Measurements from ENCODE around the gene PRRT3.

The PRRT3 gene

GRCh38 chr3:9951962-9952805 lies at the start of gene PRRT3:
PRRT3 (minus strand) TSS chr3:9952408; CDS start chr3:9950115, 2,293 bp downstream.
- no peak for DNase-seq

DNA sequence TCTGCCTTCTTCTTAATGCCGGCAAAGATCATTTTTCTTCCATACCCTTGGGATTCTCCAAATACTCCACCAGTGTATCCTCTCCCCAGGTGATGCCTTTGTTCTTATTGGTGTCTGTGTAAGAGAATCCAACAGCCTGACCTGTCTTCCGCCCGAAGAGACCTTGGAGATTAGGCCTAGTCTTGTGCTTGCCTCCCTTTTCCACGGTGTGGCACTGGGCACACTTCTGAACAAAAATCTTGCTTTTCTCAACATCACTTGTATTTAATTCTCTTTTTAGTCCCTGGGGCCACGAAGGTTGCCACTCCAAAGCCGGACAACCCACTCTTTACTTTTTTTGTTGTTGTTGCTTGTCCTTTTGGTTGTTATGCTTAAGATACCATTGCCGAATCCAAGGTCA lies 48.5 kb upstream of the PRRT3 start:
- no peak for DNase-seq

GRCh38 chr3:9994086-9994844 lies 42.1 kb upstream of the PRRT3 start:
- no peak for DNase-seq

DNA sequence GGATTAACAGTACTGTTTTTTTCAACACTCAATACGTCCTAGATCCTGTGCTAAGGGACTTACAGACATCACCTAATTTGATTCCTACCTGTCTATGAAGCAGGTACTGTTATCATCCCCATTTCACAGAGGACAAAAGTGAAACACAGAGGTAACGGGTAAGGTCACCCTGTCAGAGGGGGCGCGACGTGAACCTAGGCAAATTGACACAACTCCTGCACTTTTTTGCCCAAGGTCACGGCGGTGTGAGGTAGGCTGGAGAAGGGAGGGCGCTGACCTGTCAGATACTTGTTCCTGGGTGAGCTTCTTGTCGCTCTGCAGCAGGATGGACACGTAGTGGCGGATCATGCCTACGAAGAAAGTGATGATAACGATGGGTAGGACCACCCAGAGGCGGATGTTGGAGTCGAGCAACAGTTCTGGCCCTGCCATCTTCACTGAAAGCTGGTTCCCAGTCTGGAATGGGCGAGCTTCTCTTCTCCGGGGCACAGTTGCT lies 34.1 kb upstream of the PRRT3 start:
- DNase-seq = no peak

DNA sequence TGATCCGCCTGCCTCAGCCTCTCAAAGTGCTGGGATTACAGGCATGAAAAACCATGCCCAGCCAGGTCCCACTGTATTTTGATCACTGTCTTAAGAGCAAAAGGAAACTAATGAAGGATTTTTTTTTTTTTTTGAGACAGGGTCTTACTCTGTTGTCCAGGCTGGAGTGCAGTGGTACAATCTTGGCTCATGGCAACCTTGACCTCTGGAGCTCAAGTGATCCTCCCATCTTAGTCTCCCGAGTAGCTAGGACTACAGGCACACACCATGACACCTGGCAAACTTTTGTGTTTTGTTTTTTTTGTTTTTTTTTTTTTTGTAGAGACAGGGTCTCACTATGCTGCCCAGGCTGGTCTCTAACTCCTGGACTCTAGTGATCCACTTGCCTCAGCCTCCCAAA lies 28.0 kb upstream of the PRRT3 start:
- no peak for DNase-seq

- DNase-seq = no peak
Measured at GRCh38 chr3:9978710-9979305, 26.6 kb upstream of the PRRT3 start.

GRCh38 chr3:9976721-9977709 lies 24.8 kb upstream of the PRRT3 start:
- DNase-seq = peak; percentile 49

- DNase-seq = no peak
Measured at GRCh38 chr3:9970020-9970652, 17.9 kb upstream of the PRRT3 start.

- DNase-seq = no peak
Measured at GRCh38 chr3:9969632-9970019, 17.4 kb upstream of the PRRT3 start.

GRCh38 chr3:9966841-9967240 lies 14.6 kb upstream of the PRRT3 start:
- DNase-seq = no peak

DNA sequence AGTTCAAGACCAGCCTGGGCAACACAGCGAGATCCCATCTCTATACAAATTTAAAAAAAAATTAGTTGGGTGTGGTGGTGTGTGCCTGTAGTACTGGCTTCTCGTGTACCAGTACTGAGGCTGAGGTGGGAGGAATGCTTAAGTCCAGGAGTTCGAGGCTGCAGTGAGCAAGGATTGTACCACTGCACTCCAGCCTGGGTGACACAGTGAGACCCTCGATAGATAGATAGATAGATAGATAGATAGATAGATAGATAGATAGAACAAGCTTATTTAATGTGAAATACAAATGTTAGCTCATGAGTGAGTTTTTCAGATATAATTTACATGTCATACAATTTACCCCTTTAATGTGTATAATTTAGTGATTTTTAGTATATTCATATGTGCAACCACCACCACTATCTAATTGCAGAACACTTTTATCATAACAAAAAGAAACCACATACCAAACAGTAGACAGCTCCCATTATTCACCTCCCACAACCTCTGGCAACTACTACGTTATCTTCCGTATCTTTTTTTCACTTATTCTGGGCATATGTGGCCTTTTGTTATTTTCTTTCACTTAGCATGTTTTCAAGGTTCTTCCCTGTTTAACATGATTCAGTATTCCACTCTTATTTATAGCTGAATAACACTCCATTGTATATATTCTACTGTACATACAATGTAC lies 13.1 kb upstream of the PRRT3 start:
- no peak for DNase-seq

DNA sequence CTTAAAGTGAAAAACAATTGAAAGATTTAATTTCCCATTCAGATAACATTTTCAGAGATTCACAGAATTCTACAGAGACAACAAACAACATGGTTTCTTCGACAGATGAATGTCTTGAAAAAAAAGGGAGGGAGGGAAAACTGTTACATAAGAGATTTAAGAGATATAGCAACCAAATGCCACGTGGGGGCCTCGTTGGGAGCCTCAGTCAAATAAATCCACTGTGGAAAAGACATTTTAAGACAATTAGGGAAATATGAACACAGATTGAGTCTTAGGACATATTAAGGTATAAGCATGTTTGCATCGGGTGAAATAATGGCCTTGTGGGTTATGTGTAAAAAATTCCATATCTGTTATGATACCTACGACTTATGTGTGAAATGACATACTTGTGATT lies 5.0 kb upstream of the PRRT3 start:
- DNase-seq = no peak

GRCh38 chr3:9955611-9956352 lies 3.6 kb upstream of the PRRT3 start:
- DNase-seq = no peak

- DNase-seq = no peak
Measured at GRCh38 chr3:9955067-9955502, 2.9 kb upstream of the PRRT3 start.

- no peak for DNase-seq
Measured at GRCh38 chr3:9951598-9951961, 628 bp downstream of the PRRT3 start.

- no peak for DNase-seq
Measured at GRCh38 chr3:9951126-9951525, 1.1 kb downstream of the PRRT3 start.

DNA sequence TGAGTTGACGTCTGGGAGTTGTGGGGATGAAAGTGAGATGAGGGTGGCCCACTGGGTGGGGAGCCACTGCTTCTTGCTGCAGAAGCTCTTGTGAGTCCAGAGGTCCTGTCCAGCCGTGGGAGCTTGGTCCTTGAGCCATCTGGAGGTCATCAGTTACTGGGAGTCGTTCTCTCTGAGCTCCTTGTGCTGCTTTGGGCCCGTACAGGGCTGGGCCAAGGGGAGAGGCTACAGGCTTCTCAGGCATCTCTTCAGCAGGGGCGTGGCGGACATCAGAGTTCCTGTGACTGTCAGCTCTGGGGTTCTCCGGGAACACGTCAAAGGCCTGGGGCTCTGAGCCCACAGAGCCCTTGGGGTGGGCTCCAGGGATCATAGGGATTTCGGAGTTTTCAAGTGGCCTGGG lies 2.6 kb downstream of the PRRT3 start:
- DNase-seq = no peak

GRCh38 chr3:9949115-9949514 lies 3.1 kb downstream of the PRRT3 start:
- DNase-seq = no peak

DNA sequence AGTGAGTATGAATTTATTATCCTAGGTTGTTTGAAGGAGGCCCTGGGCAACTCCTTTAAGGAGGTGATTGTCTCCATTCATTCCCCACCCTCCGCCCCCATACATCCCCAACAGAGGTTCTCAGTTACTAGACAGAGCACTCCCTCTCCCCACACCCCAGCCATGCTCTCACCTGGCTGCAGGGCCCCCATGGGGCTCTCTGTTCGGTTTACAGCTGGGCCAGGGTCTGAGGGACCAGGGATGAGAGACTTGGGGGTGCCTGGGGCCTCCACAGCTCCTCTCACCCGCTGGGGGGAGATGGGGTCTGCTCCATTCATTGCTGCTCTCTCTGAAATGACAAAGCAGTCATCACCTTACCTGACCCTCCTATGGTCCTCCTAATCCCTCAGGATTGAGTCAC lies 3.6 kb downstream of the PRRT3 start:
- no peak for DNase-seq
